ENCODE data around the gene RNF220. TPM values are rescaled to one million over a fixed set of nuclear protein-coding genes. Genes with fewer than 3 reads are reported as not detected.

The RNF220 gene
- total and polyA plus RNA-seq, 9 of the 15 experiments (the other 6 are each of a cell fraction or from before 2014, with no cell fraction given), result 5.1 to 117 (median 66.9) TPM

GRCh38 chr1:44684525-44684924 is 279.5 kb downstream of the RNF220 start:
- DNase-seq (ENCODE audit: extremely low read depth in 1 of 4, low spot score in 3 of 4), result no peak
- Histone ChIP-seq H2AFZ (ENCODE audit: low read depth, low read length) (no peak overlapping the region), H3K9ac (ENCODE audit: insufficient read depth in 1 of 2, low read depth in 2 of 2, low read length in 2 of 2) (no peak overlapping the region)
- TF ChIP-seq ZNF24 (IDR thresholded peaks at IDR 0.05) (no peak), FOXA3 (CRISPR knock-in tag; conservative IDR thresholded peaks at IDR 0.05 in 1 of 2, IDR thresholded peaks at IDR 0.05 in 1 of 2) (no peak), TCF7 (IDR thresholded peaks at IDR 0.05; ENCODE audit: borderline replicate concordance) (no peak), ZBTB9 (CRISPR knock-in tag; IDR thresholded peaks at IDR 0.05) (no peak), XRCC3 (IDR thresholded peaks at IDR 0.05) (no peak), CREB3 (tag; conservative IDR thresholded peaks at IDR 0.05; ENCODE audit: low read depth) (no peak), CEBPB (tag; IDR thresholded peaks at IDR 0.05) (no peak), PML (IDR thresholded peaks at IDR 0.05; ENCODE audit: low read length) (no peak), SMAD4 (CRISPR knock-in tag; conservative IDR thresholded peaks at IDR 0.05) (no peak), MCM3 (IDR thresholded peaks at IDR 0.05) (no peak), TBP (optimal IDR thresholded peaks at IDR 0.05; ENCODE audit: low read depth, low read length) (no peak), HEY1 (CRISPR knock-in tag; IDR thresholded peaks at IDR 0.05; ENCODE audit: borderline replicate concordance) (no peak), ZZZ3 (IDR thresholded peaks at IDR 0.05) (no peak), ZNF764 (CRISPR knock-in tag; IDR thresholded peaks at IDR 0.05; ENCODE audit: low read depth) (no peak), ELF1 (tag; IDR thresholded peaks at IDR 0.05) (no peak)
- TF ChIP-seq, protein P1, sequence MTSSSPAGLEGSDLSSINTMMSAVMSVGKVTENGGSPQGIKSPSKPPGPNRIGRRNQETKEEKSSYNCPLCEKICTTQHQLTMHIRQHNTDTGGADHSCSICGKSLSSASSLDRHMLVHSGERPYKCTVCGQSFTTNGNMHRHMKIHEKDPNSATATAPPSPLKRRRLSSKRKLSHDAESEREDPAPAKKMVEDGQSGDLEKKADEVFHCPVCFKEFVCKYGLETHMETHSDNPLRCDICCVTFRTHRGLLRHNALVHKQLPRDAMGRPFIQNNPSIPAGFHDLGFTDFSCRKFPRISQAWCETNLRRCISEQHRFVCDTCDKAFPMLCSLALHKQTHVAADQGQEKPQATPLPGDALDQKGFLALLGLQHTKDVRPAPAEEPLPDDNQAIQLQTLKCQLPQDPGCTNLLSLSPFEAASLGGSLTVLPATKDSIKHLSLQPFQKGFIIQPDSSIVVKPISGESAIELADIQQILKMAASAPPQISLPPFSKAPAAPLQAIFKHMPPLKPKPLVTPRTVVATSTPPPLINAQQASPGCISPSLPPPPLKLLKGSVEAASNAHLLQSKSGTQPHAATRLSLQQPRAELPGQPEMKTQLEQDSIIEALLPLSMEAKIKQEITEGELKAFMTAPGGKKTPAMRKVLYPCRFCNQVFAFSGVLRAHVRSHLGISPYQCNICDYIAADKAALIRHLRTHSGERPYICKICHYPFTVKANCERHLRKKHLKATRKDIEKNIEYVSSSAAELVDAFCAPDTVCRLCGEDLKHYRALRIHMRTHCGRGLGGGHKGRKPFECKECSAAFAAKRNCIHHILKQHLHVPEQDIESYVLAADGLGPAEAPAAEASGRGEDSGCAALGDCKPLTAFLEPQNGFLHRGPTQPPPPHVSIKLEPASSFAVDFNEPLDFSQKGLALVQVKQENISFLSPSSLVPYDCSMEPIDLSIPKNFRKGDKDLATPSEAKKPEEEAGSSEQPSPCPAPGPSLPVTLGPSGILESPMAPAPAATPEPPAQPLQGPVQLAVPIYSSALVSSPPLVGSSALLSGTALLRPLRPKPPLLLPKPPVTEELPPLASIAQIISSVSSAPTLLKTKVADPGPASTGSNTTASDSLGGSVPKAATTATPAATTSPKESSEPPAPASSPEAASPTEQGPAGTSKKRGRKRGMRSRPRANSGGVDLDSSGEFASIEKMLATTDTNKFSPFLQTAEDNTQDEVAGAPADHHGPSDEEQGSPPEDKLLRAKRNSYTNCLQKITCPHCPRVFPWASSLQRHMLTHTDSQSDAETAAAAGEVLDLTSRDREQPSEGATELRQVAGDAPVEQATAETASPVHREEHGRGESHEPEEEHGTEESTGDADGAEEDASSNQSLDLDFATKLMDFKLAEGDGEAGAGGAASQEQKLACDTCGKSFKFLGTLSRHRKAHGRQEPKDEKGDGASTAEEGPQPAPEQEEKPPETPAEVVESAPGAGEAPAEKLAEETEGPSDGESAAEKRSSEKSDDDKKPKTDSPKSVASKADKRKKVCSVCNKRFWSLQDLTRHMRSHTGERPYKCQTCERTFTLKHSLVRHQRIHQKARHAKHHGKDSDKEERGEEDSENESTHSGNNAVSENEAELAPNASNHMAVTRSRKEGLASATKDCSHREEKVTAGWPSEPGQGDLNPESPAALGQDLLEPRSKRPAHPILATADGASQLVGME (CRISPR knock-in tag; IDR thresholded peaks at IDR 0.05), result no peak

More at GRCh38 chr1:44684525-44684924, 279.5 kb downstream of the RNF220 start:
- WGBS (ENCODE audit: insufficient coverage, low coverage, missing lambda C conversion rate), result 7% methylated on average over 1 of the region's 1 CpG
- Histone ChIP-seq H3K27me3 (ENCODE audit: control insufficient read depth in 2 of 2, insufficient read depth in 2 of 2, low read length in 2 of 2) (peaks cover 45 to 58% of the 10 kb centered on the region in 2 experiments), H3K9me3 (replicated peaks; ENCODE audit: control insufficient read depth, insufficient read depth, low read depth, low read length) (no peaks in the 10 kb centered on the region), H3K4me1 (replicated peaks in 1 of 2; ENCODE audit: control insufficient read depth in 2 of 2, insufficient read depth in 2 of 2, low read length in 2 of 2) (no peaks in the 10 kb centered on the region; a peak in 1 of 5 replicates), H3K79me2 (ENCODE audit: control insufficient read depth, insufficient read depth, low read length) (no peaks in the 10 kb centered on the region), H3K4me3 (no peak overlapping the region), H3K27ac (ENCODE audit: extremely low read depth, low read depth, low read length) (no peak overlapping the region), H4K20me1 (replicated peaks; ENCODE audit: control insufficient read depth, insufficient read depth, low read length) (no peaks in the 10 kb centered on the region), H3K36me3 (ENCODE audit: control insufficient read depth, insufficient read depth, low read length) (no peaks in the 10 kb centered on the region), H3K9me1 (ENCODE audit: control insufficient read depth, insufficient read depth, low read length) (no peaks in the 10 kb centered on the region), H3K4me2 (ENCODE audit: insufficient read depth, low read length) (no peak overlapping the region)
- FAIRE-seq, result no peak
- intact Hi-C loops (cut with micrococcal nuclease), result no loop called here
- POLR2A ChIA-PET, result interaction anchor here (1.0 to 1.3 kb wide), 3 partner anchors 11 to 37 kb away, joined by 3 to 4 read pairs (median 3); partner anchors contain the start of gene TMEM53
- BruUV-seq (replicated peaks), result no TSS peak
- in situ Hi-C loops (cut with MboI), result no loop called here
- CTCF ChIA-PET (ENCODE audit: low intra/inter-chr PET ratio), result no interaction called here
- ATAC-seq, result no peak; the same call in 2 of the 3 replicates

Data from K562 (cell line).